ENCODE data around the gene PIPOX.
A peak's percentile ranks its signal among the peaks of the same experiment; 100 is the strongest.

The PIPOX gene

DNA sequence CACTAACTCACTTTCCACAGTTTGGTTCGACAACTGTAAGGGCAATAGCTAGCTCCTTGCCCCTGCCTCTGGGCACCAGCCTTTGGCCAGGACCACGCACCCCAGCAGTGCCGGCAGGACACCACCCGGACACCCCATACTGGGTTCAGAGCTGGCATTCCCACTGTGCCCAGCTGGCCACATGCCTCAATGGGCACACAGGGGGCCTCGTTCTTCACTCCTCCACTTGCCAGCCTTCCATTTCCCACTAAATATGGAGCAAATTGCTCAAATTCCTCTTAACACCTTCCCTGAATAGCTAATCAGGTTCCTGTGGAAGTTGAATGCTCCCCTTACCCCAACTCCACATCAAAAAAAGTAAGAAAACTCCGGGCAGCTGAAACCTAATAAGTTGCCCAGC, 52.5 kb downstream of the PIPOX start:
- DNase-seq = no peak

- peak in 7 of 51 donors; percentile 11 to 53 (median 22) for DNase-seq
These were observed 53.2 kb downstream of the PIPOX start for GRCh38 chr17:29096094-29096493.

- DNase-seq = no peak
These were observed 56.6 kb downstream of the PIPOX start for GRCh38 chr17:29099527-29099926.

DNA sequence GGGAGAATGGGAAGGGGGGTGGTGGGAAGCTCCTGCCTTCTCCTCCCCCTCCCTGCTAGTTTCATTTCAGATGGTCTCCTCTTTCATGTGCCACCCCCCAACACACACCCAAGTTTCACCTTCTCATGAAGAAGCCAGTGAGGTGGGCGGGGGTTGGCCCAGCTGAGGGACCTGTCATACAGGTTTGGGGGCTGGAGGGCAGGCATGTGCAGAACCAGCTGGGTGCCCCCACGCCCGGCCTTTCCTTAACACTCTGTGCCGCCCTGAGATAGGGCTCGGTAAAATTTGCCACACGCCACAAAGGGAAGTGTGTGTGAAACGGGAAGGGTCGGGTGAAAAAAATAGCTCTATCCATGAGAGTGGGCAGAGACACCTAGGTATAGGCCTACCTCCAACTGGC, 57.4 kb downstream of the PIPOX start:
- no peak for DNase-seq

- DNase-seq = no peak
These were observed 59.1 kb downstream of the PIPOX start for GRCh38 chr17:29102046-29102445.

- no peak for DNase-seq
These were observed 59.8 kb downstream of the PIPOX start for GRCh38 chr17:29102741-29103181.

DNA sequence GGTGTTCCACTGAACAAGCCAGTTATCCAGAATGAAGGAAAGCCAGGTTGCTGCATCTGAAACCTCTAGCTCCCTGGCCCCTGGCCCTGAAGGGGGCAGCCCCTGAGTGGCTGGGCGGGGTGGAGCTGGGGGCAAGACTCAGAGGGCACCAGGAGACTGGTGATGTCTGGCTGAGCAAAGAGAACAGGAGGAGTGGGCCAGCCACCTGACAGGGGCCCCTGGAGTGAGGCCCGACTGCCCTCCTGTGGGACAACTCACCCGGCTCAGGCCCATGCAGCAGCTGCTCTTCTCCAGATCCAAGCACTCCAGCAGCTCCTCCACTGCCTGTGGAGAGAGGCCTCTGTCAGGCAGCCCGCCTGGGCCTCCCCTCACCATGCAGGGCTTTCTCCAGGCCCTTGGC, 60.4 kb downstream of the PIPOX start:
- DNase-seq = no peak
